ENCODE data around the gene ITGA6.

- no peak for TF ChIP-seq CTCF (IDR thresholded peaks at IDR 0.05)
- no peak for TF ChIP-seq EP300 (IDR thresholded peaks at IDR 0.05)
These were observed 68.8 kb downstream of the ITGA6 start for GRCh38 chr2:172496160-172496608.
